Measurements from ENCODE around the gene DCXR. TPM values are rescaled to one million over a fixed set of nuclear protein-coding genes. Genes with fewer than 3 reads are reported as not detected.
A peak's percentile ranks its signal among the peaks of the same experiment; 100 is the strongest.

The DCXR gene
- total and polyA plus RNA-seq, 2 experiments from 2014 or later, result 86.9 to 137 TPM

GRCh38 chr17:82030470-82031302 lies 6.8 kb downstream of the DCXR start:
- H3K4me3 ChIP-seq, result peak overlapping the region; percentile 77
- Mint-ChIP-seq H3K27ac (no peak overlapping the region), H3K4me1 (peaks cover 19% of the 10 kb centered on the region), H3K36me3 (ENCODE audit: low read depth) (peaks cover 3% of the 10 kb centered on the region; the same call in 2 of the 3 replicates), H3K27me3 (ENCODE audit: insufficient read depth, low read depth, poor library complexity) (peaks cover 17% of the 10 kb centered on the region), H3K4me3 (peak overlapping the region; percentile 73), H3K9me3 (no peaks in the 10 kb centered on the region; the same call in 2 of the 3 replicates)
- no peaks in the 10 kb centered on the region for H3K27me3 ChIP-seq (ENCODE audit: insufficient read depth)
- 0 out of 2 replicates have a peak, but pooled peaks have one; percentile 39 for TF ChIP-seq CREB1 (CRISPR knock-in tag; IDR thresholded peaks at IDR 0.05; ENCODE audit: low read depth)
- TF ChIP-seq POLR2AphosphoS5 (IDR thresholded peaks at IDR 0.05; ENCODE audit: low read depth), result no peak
- peak; percentile 55 to 97 for TF ChIP-seq CTCF (conservative IDR thresholded peaks at IDR 0.05; ENCODE audit: low read depth in 2 of 2)
- no peak for TF ChIP-seq EZH2 (IDR thresholded peaks at IDR 0.05; ENCODE audit: low read depth, unreplicated experiment)
- H3K9me2 ChIP-seq (ENCODE audit: insufficient read depth), result no peaks in the 10 kb centered on the region
- H3K4me1 ChIP-seq (ENCODE audit: insufficient read depth), result peaks cover 9% of the 10 kb centered on the region; the same call in 1 of the 2 replicates
- H4K20me1 ChIP-seq (replicated peaks; ENCODE audit: insufficient read depth), result no peaks in the 10 kb centered on the region; the same call in 1 of the 2 replicates
- no peaks in the 10 kb centered on the region for H3K36me3 ChIP-seq (ENCODE audit: insufficient read depth)
- 0 out of 2 replicates have a peak overlapping the region, but pooled peaks have one; percentile 32 for H2AFZ ChIP-seq
- peaks cover 16% of the 10 kb centered on the region for H3F3A ChIP-seq (replicated peaks; ENCODE audit: low read depth)
- peaks cover 8% of the 10 kb centered on the region; the same call in 1 of the 2 replicates for H3K79me2 ChIP-seq (replicated peaks; ENCODE audit: insufficient read depth)
- peak overlapping the region; percentile 87 for H3K4me2 ChIP-seq
- DNase-seq (ENCODE audit: low spot score) (peak; percentile 92), ATAC-seq (peak; percentile 54)
- H3K27ac ChIP-seq (ENCODE audit: low read depth), result no peak overlapping the region

- no peaks in the 10 kb centered on the region; the same call in none of the 3 replicates for H3K36me3 Mint-ChIP-seq (ENCODE audit: low read depth)
- DNase-seq (ENCODE audit: low spot score) (no peak), ATAC-seq (peak; percentile 1; the same call in 2 of the 3 replicates)
- H3K4me3 Mint-ChIP-seq, result no peak overlapping the region
- no peak for TF ChIP-seq ZNF331 (CRISPR knock-in tag; IDR thresholded peaks at IDR 0.05; ENCODE audit: low read depth)
- no peak for TF ChIP-seq CTCF (conservative IDR thresholded peaks at IDR 0.05; ENCODE audit: low read depth in 2 of 2)
- no peak for TF ChIP-seq EZH2 (IDR thresholded peaks at IDR 0.05; ENCODE audit: low read depth, unreplicated experiment)
- no peak for TF ChIP-seq NANOG (IDR thresholded peaks at IDR 0.05; ENCODE audit: borderline replicate concordance)
- no peak for TF ChIP-seq POLR2AphosphoS5 (IDR thresholded peaks at IDR 0.05; ENCODE audit: low read depth)
- TF ChIP-seq, protein P1, sequence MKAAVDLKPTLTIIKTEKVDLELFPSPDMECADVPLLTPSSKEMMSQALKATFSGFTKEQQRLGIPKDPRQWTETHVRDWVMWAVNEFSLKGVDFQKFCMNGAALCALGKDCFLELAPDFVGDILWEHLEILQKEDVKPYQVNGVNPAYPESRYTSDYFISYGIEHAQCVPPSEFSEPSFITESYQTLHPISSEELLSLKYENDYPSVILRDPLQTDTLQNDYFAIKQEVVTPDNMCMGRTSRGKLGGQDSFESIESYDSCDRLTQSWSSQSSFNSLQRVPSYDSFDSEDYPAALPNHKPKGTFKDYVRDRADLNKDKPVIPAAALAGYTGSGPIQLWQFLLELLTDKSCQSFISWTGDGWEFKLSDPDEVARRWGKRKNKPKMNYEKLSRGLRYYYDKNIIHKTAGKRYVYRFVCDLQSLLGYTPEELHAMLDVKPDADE (IDR thresholded peaks at IDR 0.05), result no peak
- TF ChIP-seq EZH2phosphoT487 (IDR thresholded peaks at IDR 0.05; ENCODE audit: unreplicated experiment), result no peak
- no peak for TF ChIP-seq CREB1 (CRISPR knock-in tag; IDR thresholded peaks at IDR 0.05; ENCODE audit: low read depth)
- no peak for TF ChIP-seq ZNF114 (CRISPR knock-in tag; IDR thresholded peaks at IDR 0.05)
- TF ChIP-seq, protein P2, sequence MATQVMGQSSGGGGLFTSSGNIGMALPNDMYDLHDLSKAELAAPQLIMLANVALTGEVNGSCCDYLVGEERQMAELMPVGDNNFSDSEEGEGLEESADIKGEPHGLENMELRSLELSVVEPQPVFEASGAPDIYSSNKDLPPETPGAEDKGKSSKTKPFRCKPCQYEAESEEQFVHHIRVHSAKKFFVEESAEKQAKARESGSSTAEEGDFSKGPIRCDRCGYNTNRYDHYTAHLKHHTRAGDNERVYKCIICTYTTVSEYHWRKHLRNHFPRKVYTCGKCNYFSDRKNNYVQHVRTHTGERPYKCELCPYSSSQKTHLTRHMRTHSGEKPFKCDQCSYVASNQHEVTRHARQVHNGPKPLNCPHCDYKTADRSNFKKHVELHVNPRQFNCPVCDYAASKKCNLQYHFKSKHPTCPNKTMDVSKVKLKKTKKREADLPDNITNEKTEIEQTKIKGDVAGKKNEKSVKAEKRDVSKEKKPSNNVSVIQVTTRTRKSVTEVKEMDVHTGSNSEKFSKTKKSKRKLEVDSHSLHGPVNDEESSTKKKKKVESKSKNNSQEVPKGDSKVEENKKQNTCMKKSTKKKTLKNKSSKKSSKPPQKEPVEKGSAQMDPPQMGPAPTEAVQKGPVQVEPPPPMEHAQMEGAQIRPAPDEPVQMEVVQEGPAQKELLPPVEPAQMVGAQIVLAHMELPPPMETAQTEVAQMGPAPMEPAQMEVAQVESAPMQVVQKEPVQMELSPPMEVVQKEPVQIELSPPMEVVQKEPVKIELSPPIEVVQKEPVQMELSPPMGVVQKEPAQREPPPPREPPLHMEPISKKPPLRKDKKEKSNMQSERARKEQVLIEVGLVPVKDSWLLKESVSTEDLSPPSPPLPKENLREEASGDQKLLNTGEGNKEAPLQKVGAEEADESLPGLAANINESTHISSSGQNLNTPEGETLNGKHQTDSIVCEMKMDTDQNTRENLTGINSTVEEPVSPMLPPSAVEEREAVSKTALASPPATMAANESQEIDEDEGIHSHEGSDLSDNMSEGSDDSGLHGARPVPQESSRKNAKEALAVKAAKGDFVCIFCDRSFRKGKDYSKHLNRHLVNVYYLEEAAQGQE (IDR thresholded peaks at IDR 0.05; ENCODE audit: unreplicated experiment), result no peak
- no peak for TF ChIP-seq STAT1 (IDR thresholded peaks at IDR 0.05; ENCODE audit: unreplicated experiment)
- H3K9me3 Mint-ChIP-seq, result no peaks in the 10 kb centered on the region; the same call in 2 of the 3 replicates
- no peaks in the 10 kb centered on the region for H3K36me3 ChIP-seq (ENCODE audit: insufficient read depth)
- H3K4me1 ChIP-seq (ENCODE audit: insufficient read depth), result peaks cover 9% of the 10 kb centered on the region; the same call in 1 of the 2 replicates
- H3K9me2 ChIP-seq (ENCODE audit: insufficient read depth), result no peaks in the 10 kb centered on the region
- H3K27me3 Mint-ChIP-seq (ENCODE audit: insufficient read depth, low read depth, poor library complexity), result peaks cover 17% of the 10 kb centered on the region
- peak overlapping the region; percentile 77; the same call in 1 of the 2 replicates for H3K4me3 ChIP-seq
- no peak overlapping the region for H3K27ac Mint-ChIP-seq
- peak overlapping the region; percentile 87; the same call in 1 of the 2 replicates for H3K4me2 ChIP-seq
- H3K4me1 Mint-ChIP-seq, result peaks cover 14% of the 10 kb centered on the region
- H4K20me1 ChIP-seq (replicated peaks; ENCODE audit: insufficient read depth), result no peaks in the 10 kb centered on the region
- H2AFZ ChIP-seq, result no peak overlapping the region
- H3K79me2 ChIP-seq (replicated peaks; ENCODE audit: insufficient read depth), result peaks cover 8% of the 10 kb centered on the region; the same call in 1 of the 2 replicates
- H3F3A ChIP-seq (replicated peaks; ENCODE audit: low read depth), result peaks cover 11% of the 10 kb centered on the region
- H3K27ac ChIP-seq (ENCODE audit: low read depth), result no peak overlapping the region
- H3K27me3 ChIP-seq (ENCODE audit: insufficient read depth), result no peaks in the 10 kb centered on the region
Measured at GRCh38 chr17:82029990-82030469, 7.5 kb downstream of the DCXR start.

Measured in GM23338 (cell line).